Stimulated activated CD8-positive, alpha-beta memory T cell treated with anti-CD3 and anti-CD28 coated beads, Interleukin-12 subunit alpha, Interleukin-12 subunit beta, amount 100 ng/mL, for 1 hour (primary cell): ENCODE results near the gene AP1M2.
"Not testable (repeated sequence)": the region's sequence is repeated elsewhere in the genome, so short reads cannot be mapped to it uniquely, and the experiment has no call there.

Experiments used
- DNase-seq: peaks from one replicate; pipeline ENCODE4 v3.0.0-alpha.2; 2020; ENCODE audit warnings: low read depth

Gene AP1M2

DNA sequence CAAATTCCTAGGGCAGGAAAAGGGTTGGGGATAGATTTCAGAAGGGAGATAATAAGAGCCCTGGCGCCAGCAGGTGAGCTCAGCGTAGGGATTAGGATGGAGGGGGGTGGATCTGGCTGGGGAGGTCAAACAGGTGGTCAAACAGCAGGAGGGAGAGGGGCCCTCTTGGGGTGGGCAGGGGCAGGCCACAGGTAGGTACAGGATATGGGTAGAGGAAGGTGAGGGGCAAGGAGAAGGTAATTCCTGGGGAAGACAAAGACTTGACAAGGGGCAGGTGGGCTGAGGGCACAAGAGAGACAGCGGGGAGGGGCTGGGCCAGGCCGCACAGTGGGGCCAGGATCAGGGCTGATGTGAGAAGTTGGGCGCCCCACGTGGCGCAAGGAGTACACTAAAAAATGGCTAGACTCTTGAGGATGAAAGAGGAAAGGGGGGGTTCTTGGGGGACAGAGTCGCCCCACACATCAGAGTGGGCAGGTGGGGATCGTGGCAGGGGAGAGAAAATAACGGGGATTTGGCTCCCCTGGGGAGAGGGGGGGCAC is 22.0 kb downstream of the AP1M2 start:
- DNase-seq: no peak

DNA sequence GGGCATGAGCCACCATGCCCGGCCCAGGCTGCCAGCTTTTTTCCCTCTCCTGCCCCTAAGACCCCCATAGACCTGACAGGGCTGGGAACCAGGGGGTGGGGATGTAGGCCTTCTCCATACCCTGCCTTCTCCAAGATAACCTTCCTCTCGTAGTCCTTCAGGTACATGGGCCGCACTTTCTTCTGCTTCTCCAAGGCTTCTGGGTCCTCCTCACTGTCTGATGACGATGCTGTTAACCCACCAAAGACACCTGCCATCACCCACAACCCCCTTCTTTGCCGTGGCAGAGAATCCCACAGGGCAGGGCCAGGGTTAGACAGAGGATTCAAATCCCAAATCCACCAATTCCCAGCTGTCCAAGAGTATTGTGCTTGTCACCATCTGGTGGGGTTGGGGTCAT is 24.5 kb downstream of the AP1M2 start:
- no peak for DNase-seq

DNA sequence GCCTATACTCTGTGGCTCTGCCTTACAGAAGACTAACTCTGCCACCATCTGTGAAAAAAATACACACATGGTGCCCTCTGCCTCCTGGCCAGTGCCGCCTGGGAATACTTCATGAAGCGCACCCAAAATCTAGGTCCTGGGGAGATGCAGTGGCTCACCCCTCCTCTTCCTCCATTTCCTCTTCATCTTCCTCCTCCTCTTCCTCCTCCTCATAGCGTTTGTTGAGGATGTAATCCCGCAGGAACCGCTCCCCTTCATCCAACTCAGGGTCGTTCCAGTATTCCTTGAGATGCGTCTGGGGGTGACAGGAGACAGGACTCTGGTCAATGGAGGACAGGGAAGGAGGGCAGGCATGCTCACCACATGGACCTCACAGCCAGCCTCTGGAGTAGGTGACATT is 27.0 kb downstream of the AP1M2 start:
- no peak for DNase-seq

DNA sequence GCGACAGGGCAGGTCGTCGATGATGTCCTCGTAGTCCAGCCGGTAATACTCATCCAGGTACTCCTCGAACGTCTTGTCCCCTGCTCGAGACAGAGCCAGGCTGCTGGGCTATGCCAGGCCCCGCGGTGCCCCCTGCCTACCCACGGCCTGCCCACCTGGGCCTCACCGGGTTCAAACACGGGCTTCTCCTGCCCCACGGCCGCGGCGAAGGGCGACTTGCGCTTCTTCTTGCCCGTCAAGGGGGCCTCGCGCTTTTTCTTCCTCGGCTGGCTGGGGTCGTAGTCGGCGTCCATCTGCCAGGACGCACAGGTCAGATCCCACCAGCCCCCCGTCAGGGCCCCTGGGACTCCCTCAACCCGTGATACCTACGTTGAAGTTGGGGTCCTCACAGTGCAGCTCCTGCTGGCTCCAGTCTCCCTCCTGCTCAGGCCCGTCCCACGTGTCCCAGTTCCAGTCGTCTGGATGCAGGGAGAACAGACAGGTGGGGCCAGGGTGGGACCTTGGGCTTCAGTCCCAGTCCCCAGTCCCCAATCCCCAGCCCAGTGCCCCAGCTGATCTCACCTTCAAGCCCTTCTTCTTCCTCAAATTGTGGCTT is 29.4 kb downstream of the AP1M2 start:
- no peak for DNase-seq

DNA sequence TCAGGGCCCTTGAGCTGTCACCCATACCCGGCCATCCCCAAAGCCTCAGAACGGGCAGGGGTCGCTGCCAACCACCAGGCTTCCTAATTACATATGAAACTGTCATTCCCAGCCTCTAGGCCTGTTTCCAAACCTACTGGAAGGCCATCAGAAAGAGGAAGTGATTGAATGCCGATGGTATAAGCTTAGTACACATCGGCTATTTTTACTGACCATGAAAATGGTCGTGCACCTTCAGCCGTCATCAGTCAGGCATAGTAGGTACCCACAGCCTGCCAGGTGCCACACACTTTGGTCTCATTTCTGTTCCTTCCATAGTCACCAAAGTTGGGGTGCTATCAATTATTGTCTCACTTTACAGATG is 31.5 kb downstream of the AP1M2 start:
- no peak for DNase-seq

DNA sequence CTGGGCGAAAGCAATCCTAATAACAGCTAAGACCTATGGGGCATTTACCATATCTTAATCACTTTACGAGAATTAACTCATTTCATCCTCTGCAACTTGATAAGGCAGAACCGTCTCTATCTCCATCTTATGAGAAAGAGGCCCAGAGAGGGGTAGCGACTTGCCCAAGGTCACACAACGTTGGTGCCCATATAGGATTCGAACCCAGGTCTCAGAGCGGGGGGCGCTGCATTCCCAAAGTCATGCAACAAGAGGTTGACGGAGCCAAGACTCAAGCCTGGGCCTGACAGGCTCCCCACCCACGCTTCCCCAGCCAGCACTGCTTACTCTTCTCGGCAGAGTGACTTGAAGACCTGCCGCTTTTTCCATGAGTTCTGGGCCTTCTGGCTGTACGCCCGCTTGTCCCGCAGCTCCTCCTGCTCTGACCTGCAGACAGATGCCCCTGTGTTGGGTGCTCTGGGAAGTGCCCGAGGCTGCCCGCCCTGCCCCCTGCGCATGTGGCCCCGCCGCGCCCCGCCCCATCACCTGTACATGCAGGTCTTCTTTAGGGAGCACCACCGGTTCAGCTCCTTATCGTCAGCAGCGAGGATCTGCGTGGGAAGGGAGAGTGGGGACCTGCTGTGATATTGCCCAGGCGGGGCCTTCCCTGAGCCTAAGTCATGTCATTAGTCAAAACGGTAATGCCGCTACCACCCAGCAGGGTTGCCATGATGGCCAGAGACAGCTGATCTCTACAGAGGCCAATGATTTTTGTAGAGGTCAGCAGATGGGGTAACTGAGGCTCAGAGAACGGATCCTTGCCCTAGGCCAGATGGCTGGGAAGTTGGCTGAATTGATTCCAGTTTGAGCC is 32.1 kb downstream of the AP1M2 start:
- DNase-seq: no peak

DNA sequence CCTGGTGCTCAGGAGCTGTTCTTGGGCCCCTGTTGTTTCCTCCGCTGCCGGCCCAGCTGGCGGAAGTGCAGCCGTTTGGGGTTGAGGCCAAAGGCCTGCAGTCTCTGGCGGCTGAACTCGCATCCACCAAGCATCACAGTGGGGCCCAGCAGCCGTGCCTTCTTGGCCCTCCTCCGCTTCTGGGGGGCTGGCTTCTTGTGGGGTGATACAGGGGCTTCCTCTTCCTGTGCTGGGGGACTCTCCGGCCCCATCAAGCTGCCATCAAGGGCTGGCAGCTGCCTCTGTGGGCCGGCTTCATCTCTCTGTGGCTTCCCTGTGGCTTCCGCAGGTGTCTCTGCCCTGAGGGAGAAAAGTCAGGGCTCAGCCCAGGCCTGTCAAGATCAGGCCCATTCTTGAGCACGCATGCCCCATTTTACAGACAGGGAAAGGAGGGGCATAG is 33.1 kb downstream of the AP1M2 start:
- peak; percentile 47 for DNase-seq

DNA sequence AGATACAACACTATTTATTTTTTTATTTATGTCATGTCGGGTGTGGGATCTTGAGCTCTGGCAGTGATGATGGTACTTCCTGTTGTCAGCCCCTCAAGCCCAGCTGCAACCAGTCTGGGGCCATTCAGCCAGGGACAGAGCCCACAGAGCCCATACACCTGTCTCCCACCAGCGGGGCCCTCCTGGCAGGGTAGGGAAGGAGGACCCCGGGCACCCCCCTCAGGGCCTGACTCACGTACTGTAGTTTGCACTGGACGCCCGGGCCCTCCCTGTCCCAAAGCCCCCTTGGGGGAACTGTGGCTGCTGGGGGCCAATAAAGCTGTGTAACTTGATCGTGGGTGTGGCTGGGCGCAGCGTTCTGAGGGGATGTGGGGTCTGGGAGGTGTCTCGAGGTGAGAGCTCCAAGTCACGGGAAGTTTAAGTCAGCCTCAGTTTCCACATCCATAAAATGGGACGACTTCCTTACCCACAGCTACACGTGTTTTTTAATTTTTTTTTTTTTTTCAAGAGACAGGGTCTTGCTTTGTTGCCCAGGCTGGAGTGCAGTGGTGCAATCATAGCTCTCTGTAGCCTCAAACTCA is 33.9 kb downstream of the AP1M2 start:
- DNase-seq: no peak

DNA sequence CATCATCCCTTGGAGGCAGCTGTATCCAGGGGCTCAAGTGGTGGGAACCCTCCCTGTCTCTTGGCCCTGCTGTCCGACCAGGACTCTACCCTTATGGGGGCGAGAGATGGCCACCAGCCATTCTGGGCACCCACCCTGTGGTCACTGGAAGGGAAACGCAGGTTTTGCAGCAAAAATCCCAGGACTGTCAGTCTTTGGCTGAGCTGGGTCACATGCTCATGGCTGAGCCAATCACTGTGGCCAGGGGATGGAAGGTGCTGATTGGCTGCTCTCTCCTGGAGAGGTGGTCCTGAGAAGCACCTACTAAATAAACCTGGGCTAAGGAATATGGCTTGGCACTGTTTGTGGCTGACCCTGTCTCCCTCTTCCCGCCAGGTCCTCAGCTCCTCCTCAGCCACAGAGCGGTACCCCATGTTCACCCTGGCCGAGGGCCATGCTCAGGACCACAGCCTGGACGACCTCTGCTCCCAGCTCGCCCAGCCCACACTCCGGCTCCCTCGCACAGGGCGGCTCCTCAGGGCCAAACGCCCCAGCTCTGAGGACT is 34.5 kb downstream of the AP1M2 start:
- no peak for DNase-seq

DNA sequence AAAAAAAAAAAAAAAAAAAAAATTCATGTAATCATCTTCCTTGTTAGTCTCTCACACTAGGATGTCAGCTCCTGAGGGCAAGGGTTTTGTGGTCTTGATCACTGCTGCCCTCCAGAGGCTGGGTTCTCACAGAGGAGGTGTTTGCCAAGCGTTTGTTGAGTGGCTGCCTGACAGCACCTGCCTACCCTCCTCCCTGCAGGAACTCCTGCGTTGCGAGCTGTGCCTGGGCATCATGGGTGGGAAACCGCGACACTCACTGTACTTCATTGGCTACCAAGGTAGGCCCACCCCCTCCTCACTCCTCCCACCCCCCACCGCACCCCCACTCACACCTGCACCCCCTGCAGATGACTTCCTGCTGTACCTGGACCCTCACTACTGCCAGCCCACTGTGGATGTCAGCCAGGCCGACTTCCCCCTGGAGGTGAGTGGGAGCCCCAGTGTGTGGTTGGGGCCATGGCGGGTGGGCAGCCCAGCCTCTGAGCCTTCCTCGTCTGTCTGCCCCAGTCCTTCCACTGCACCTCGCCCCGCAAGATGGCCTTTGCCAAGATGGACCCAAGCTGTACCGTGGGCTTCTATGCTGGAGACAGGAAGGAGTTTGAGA is 35.3 kb downstream of the AP1M2 start:
- no peak for DNase-seq

DNA sequence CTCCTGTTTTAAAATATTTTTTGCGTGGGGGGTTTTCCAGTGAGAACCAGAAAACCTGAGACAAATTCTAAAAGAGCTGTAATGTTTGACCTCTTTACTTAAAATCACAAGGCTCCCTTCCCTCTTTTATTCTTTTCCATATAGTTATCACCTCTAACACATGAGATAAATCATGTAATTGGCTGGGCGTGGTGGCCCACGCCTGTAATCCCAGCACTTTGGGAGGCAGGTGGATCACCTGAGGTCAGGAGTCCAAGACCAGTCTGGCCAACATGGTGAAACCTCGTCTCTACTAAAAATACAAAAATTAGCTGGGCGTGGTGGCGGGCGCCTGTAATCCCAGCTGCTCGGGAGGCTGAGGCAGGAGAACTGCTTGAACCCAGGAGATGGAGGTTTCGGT is 36.1 kb downstream of the AP1M2 start:
- not testable (repeated sequence) for DNase-seq

DNA sequence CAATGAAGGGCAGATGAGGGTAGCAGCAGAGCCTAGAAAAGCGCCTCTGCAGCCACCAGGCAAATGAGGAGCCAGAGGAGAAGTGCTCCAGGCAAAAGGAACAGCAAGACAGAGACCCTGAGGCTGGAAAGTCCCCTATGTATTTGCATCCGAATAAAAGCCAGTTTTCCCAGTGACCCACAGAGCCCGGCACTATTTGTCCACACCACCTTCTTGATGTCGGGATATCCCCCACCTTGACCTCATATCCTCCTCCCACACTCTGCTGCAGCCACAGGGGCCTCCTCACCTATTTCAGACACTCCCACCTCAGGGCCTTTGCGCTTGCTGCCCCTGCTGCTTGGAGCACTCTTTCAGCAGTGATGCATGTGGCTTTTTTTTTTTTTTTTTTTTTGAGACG is 36.8 kb downstream of the AP1M2 start:
- DNase-seq: no peak

DNA sequence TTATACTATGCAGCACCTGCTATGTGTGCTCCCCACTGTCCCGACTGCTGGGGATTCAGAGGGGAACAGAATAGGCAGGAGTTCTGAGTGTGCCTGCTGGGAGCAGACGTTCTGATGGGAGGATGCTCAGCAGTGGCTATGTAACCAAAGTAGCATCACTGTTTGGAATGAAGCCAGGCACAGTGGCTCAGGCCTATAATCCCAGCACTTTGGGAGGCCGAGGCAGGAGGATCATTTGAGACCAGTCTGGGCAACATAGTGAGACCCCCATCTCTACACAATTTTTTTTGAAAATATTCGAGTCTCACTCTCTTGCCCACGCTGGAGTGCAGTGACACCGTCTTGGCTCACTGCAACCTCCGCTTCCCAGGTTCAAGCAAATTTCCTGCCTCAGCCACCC is 37.4 kb downstream of the AP1M2 start:
- DNase-seq: no peak

DNA sequence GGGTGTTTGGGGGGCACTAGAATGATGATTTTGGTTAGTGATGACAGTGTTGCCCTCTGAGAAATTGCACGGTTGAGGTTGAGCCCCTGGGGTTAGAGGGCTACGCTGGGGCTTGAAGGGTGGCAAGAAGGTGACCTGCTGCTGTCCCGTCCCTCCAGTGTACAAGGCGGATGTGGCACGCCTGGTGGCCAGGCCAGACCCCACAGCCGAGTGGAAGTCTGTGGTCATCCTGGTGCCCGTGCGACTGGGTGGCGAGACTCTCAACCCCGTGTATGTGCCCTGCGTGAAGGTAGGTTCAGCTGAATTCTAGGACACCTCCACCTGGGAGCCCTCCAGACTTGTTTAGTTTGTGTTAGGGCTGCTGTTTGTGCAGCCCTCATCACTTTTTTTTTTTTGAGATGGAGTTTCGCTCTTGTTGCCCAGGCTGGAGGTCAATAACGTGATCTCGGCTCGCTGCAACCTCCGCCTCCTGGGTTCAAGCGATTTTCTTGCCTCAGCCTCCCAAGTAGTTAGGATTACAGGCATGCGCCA is 38.3 kb downstream of the AP1M2 start:
- no peak for DNase-seq

DNA sequence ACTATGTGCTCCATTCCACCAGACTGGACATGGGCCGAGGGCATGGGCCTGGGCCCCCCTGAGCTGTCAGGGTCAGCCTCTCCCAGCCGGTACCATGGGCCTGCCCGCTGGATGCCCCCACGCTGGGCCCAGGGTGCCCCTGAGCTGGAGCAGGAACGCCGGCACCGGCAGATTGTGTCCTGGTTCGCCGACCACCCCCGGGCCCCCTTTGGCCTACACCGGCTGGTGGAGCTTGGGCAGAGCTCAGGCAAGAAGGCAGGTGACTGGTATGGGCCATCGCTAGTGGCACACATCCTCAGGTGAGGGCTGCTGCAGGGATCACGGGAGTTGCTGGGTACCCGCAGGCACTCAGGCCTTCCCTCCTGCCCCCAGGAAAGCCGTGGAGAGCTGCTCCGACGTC is 40.3 kb downstream of the AP1M2 start:
- DNase-seq: no peak

DNA sequence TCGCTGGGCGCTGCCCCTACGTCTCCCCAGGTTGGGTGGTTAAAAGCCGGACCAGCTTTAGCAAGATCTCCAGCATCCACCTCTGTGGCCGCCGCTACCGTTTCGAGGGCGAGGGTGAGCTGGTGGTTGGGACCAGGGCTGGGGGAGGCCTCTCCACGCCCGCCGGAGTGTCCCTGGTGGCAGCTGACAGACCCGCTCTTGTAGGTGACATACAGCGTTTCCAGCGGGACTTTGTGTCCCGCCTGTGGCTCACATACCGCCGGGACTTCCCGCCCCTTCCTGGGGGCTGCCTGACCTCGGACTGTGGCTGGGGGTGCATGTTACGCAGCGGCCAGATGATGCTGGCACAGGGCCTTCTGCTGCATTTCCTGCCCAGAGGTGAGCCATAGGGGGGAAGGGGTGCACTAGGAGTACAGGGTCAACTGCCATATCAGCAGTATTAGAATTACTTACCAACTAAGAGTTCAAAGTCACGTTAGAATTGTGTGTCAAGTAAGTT is 42.3 kb downstream of the AP1M2 start:
- DNase-seq: no peak

DNA sequence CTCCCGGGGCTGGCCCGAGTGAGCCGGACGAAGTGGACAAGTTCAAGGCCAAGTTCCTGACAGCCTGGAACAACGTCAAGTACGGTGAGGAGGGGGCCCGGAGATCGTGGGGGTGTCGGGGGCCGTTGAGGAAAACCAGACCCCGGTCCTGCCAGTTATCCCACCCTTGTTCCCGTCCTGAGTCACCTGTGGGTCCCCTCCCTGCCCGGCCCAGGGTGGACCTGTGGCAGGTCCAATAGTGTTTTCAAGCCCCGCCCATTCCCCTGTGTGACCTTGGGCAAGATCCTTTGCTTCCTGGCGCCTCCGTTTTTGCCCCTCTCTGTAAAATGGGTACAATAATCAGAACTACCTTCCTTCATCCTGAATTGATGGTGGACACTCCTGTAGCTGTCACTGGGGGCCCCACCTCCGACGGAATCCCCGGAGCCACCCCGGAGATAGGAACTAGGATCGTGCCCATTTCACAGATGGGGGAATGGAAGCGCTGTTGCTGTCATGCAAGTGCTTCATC is 42.8 kb downstream of the AP1M2 start:
- no peak for DNase-seq

DNA sequence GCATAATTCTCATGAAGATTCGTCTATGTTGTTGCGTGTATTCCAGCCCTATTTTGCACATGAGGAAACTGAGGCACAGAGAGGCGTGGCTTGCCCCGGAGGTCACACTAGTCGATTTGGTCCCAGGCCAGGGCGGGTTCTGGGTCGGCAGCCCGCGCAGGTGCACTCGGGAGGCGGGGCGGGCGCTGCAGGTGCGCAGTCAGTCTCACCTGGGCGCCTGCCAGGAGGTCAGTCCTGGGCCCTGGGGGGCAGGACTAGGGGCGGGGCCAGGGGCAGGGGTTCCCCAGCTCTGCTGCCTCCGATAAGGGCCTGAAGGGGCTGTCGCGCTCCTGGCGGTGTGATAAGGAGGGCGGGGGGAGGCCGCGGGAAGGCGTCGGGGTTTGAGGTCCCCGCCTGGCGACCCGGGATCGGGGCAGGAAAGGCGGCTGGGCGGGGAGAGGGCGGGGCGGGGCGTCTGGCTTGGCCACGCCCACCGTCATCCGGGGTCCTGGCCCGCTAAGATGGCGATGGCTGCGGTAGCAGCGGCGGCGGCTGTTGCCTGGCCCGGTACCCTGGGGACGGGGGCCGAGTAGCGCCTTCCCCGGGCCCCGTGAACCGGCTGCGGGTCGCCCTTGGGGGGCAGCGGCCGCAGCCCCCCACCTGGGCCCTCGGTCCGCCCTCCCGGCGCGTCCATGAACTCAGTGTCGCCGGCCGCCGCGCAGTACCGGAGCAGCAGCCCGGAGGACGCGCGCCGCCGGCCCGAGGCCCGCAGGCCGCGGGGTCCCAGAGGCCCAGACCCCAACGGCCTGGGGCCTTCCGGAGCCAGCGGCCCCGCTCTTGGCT is 43.5 kb downstream of the AP1M2 start, which contains the start of gene ATG4D:
Gene ATG4D (plus strand): TSS at position 485 of the 822 bp plus-strand sequence. CDS start 187 bp downstream, at position 672.
- DNase-seq: peak; percentile 69

DNA sequence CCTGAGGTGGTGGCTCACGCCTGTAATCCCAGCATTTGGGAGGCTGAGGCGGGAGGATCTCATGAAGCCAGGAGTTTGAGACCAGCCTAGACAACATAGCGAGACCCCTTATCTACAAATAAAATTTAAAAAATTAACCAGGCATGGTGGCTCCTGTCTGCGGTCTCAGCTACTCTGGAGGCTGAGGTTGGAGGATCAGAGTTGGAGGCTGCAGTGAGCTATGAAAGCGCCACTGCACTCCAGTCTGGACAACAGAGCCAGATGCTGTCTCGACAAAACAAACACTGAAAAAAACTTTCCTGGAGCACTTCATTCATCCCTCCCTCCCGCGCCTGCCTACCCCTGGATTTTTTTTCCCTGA is 44.1 kb downstream of the AP1M2 start:
- DNase-seq: no peak

DNA sequence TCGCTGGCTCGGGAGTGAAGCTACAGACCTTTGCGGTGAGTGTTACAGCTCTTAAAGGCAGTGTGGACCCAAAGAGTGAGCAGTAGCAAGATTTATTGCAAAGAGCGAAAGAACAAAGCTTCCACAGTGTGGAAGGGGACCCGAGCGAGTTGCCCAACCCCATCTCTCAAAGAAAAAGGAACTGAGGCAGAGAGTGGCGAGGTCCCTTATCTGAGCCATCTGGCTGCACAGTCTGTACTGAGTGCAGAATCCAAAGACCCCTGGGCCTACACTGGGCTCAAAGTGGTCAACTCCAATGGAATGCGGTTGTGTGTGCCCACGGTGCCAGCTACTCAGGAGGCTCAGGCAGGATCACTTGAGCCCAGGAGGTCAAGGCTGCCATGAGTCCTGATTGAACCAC is 48.1 kb downstream of the AP1M2 start:
- DNase-seq: not testable (repeated sequence)
